Testis (tissue), 3 donors: ENCODE results near the gene AGXT2. TPM values are rescaled to one million over a fixed set of nuclear protein-coding genes. Genes with fewer than 3 reads are reported as not detected.

Source experiments
- DNase-seq: peaks from one replicate; pipeline ENCODE4 v3.0.0-alpha.2; 2019
- H3K27ac ChIP-seq, 2 donors: fragments of 200-600 bp; sonication (generic); one replicate each; pipeline ENCODE4 v1.5.1; 2019
- H3K27me3 ChIP-seq: fragments of 200-600 bp; sonication (generic); one replicate; pipeline ENCODE4 v1.5.1; 2019
- H3K36me3 ChIP-seq: fragments of 200-600 bp; sonication (generic); one replicate; pipeline ENCODE4 v1.5.1; 2017; ENCODE audit warnings: low read depth; ENCODE audit errors: missing control alignments
- H3K4me1 ChIP-seq: fragments of 200-600 bp; sonication (generic); one replicate; pipeline ENCODE4 v1.5.1; 2019
- H3K4me3 ChIP-seq, 2 donors: fragments of 200-600 bp; sonication (generic); one replicate each; pipeline ENCODE4 v1.5.1; 2017 to 2019
- H3K9me3 ChIP-seq: fragments of 200-600 bp; sonication (generic); one replicate; pipeline ENCODE4 v1.5.1; 2017
- POLR2A ChIP-seq: fragments of 450-650 bp; IDR thresholded peaks from one replicate; pipeline ENCODE4 v1.6.1; 2017; ENCODE audit warnings: antibody characterized with exemption, mild to moderate bottlenecking, moderate library complexity
- WGBS, 2 donors: methylation state at CpG; one replicate each; pipeline ENCODE4 v1.1.5; 2018; 5-methylcytosine and 5-hydroxymethylcytosine counted together
- intact Hi-C: fragments of 100-400 bp; cut with DNase I; formaldehyde crosslinking; loops from one replicate; pipeline ENCODE4 v1.15.1; 2023; ENCODE audit warnings: low total_unique reads
- polyA plus RNA-seq: library from polyadenylated mRNA; stranded (reverse); fragments of 350-450 nt; fragmentation: Illumina TruSeq; extraction: RNeasy Lipid Tissue Mini Kit (QIAGEN cat#74804); gene quantifications from one replicate; pipeline ENCODE4 v1.2.3, GENCODE V29; 2014; ENCODE audit warnings: low read depth, low replicate concordance; ENCODE audit not compliant: insufficient read depth
- total RNA-seq, 2 donors: library from RNA; depleted of rRNA; stranded (reverse); fragments of >200 nt; gene quantifications; one replicate each; pipeline ENCODE4 v1.2.3, GENCODE V29; 2016
- TF ChIP-seq, protein P1 (sequence below), 3 experiments: fragments of 450-650 bp in 2 of 3; fragments of 200-600 bp in 1 of 3; sonication (generic) in 1 of 3; IDR thresholded peaks; one replicate each; pipeline ENCODE4 v1.5.1; 2016 to 2019; ENCODE audit warnings: antibody characterized with exemption in 3 of 3, mild to moderate bottlenecking in 2 of 3, moderate library complexity in 1 of 3

Gene AGXT2
- total and polyA plus RNA-seq, 3 donors from 2014 or later = 0.25 TPM; not detected in 2

GRCh38 chr5:35083150-35083549 lies 35.4 kb upstream of the AGXT2 start:
- DNase-seq = no peak
- H3K4me1 ChIP-seq = peaks cover 8% of the 10 kb centered on the region
- no peaks in the 10 kb centered on the region for H3K36me3 ChIP-seq
- no peaks in the 10 kb centered on the region for H3K9me3 ChIP-seq
- no peak overlapping the region for H3K27ac ChIP-seq
- WGBS, 2 donors = 69 to 81% methylated on average over 3 of the region's 3 CpGs
- no peak overlapping the region for H3K4me3 ChIP-seq
- H3K27me3 ChIP-seq = no peaks in the 10 kb centered on the region
- TF ChIP-seq POLR2A = no peak
- TF ChIP-seq, protein P1, sequence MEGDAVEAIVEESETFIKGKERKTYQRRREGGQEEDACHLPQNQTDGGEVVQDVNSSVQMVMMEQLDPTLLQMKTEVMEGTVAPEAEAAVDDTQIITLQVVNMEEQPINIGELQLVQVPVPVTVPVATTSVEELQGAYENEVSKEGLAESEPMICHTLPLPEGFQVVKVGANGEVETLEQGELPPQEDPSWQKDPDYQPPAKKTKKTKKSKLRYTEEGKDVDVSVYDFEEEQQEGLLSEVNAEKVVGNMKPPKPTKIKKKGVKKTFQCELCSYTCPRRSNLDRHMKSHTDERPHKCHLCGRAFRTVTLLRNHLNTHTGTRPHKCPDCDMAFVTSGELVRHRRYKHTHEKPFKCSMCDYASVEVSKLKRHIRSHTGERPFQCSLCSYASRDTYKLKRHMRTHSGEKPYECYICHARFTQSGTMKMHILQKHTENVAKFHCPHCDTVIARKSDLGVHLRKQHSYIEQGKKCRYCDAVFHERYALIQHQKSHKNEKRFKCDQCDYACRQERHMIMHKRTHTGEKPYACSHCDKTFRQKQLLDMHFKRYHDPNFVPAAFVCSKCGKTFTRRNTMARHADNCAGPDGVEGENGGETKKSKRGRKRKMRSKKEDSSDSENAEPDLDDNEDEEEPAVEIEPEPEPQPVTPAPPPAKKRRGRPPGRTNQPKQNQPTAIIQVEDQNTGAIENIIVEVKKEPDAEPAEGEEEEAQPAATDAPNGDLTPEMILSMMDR (IDR thresholded peaks at IDR 0.05) = no peak
- intact Hi-C loops = no loop called here

DNA sequence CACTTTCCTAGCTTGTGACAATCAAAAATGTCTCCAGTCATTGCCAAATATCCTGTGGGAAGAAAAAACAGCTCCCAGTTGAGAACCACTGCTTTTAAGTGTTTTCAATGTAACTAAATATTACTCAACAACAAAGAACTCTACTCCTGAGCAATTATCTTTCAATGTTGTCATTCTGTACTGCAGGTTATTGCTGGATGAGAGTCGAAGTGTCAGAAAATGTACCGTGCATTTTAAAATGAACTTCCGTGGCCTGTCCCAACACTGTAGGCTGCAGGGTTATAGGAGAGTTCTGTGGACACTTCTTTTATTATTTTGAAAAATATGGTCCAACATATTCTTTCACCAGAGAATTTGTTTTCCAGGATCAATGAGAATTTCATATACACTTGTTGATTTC lies 34.8 kb upstream of the AGXT2 start:
- 83 to 84% methylated on average over 3 of the region's 3 CpGs for WGBS, 2 donors
- intact Hi-C loops = no loop called here
- no peaks in the 10 kb centered on the region for H3K27me3 ChIP-seq
- no peak for DNase-seq
- H3K36me3 ChIP-seq = no peaks in the 10 kb centered on the region
- H3K27ac ChIP-seq = no peak overlapping the region
- TF ChIP-seq, protein P1 (IDR thresholded peaks at IDR 0.05) = no peak
- no peak for TF ChIP-seq POLR2A
- peaks cover 2% of the 10 kb centered on the region for H3K4me1 ChIP-seq
- no peak overlapping the region for H3K4me3 ChIP-seq
- no peaks in the 10 kb centered on the region for H3K9me3 ChIP-seq

DNA sequence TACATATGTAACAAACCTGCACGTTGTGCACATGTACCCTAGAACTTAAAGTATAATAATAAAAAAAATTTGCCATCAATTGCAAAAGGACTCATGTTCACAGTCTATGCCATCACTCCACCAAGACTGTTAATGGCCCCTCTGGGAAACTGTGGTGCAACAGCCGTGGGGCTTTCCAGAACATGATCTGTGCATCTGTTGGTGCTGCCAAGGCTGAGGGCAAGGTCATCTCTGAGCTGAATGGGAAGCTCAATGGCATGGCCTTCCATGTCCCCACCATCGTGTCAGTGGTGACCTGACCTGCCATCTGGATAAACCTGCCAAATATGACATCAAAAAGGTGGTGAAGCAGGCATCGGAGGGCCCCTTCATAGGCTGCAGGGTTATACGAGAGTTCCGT lies 33.4 kb upstream of the AGXT2 start:
- WGBS, 2 donors = 86% methylated on average over 5 to 6 of the region's 6 CpGs
- no peaks in the 10 kb centered on the region for H3K27me3 ChIP-seq
- no peak overlapping the region for H3K27ac ChIP-seq
- H3K4me1 ChIP-seq = no peaks in the 10 kb centered on the region
- no peak overlapping the region for H3K4me3 ChIP-seq
- no peaks in the 10 kb centered on the region for H3K36me3 ChIP-seq
- intact Hi-C loops = no loop called here
- DNase-seq = no peak
- H3K9me3 ChIP-seq = no peaks in the 10 kb centered on the region
- TF ChIP-seq, protein P1 (IDR thresholded peaks at IDR 0.05) = no peak

GRCh38 chr5:35073160-35073559 lies 25.4 kb upstream of the AGXT2 start:
- intact Hi-C loops = no loop called here
- H3K9me3 ChIP-seq = no peaks in the 10 kb centered on the region
- no peak overlapping the region for H3K27ac ChIP-seq
- H3K36me3 ChIP-seq = no peaks in the 10 kb centered on the region
- DNase-seq = no peak
- 87 to 89% methylated on average over 4 of the region's 4 CpGs for WGBS, 2 donors
- H3K4me1 ChIP-seq = no peaks in the 10 kb centered on the region
- no peak overlapping the region for H3K4me3 ChIP-seq
- TF ChIP-seq, protein P1 (IDR thresholded peaks at IDR 0.05) = no peak
- TF ChIP-seq POLR2A = no peak
- no peaks in the 10 kb centered on the region for H3K27me3 ChIP-seq

GRCh38 chr5:35069188-35069587 lies 21.4 kb upstream of the AGXT2 start:
- no peak overlapping the region for H3K27ac ChIP-seq
- H3K27me3 ChIP-seq = no peaks in the 10 kb centered on the region
- H3K4me3 ChIP-seq = no peak overlapping the region
- no peak for TF ChIP-seq POLR2A
- TF ChIP-seq, protein P1 (IDR thresholded peaks at IDR 0.05) = no peak
- no peak for DNase-seq
- 81 to 88% methylated on average over 1 of the region's 1 CpG for WGBS, 2 donors
- H3K36me3 ChIP-seq = no peaks in the 10 kb centered on the region
- no peaks in the 10 kb centered on the region for H3K9me3 ChIP-seq
- intact Hi-C loops = no loop called here
- H3K4me1 ChIP-seq = no peaks in the 10 kb centered on the region
